Activated CD8-positive, alpha-beta T cell treated with anti-CD3 and anti-CD28 coated beads, Interleukin-2, amount 10 ng/mL, durations not matched to agents 7 days and 5 days (primary cell): ENCODE results near the gene COL4A1. TPM values are rescaled to one million over a fixed set of nuclear protein-coding genes. Genes with fewer than 3 reads are reported as not detected.
A peak's percentile ranks its signal among the peaks of the same experiment; 100 is the strongest.
"Not testable (repeated sequence)": the region's sequence is repeated elsewhere in the genome, so short reads cannot be mapped to it uniquely, and the experiment has no call there.

Source experiments
- ATAC-seq: fragments of 150-1000 bp; cut with Tn5 transposase; one replicate; pipeline ENCODE4 v1.10.0; 2021; ENCODE audit warnings: moderate library complexity
- CTCF ChIA-PET: fragments of 350-600 bp; sonication (Branson Sonifier 250); formaldehyde crosslinking; loops from one replicate; lab custom pipeline; 2021; ENCODE audit warnings: antibody characterized with exemption; lab: Charles Lee
- POLR2A ChIA-PET: fragments of 350-600 bp; sonication (Branson Sonifier 250); formaldehyde crosslinking; loops from one replicate; lab custom pipeline; 2021; ENCODE audit warnings: antibody characterized with exemption; lab: Charles Lee
- DNase-seq: peaks from one replicate; pipeline ENCODE4 v3.0.0-alpha.2; 2020
- H3K27ac Mint-ChIP-seq: one replicate; pipeline ENCODE4 v1.8.0; 2021; ENCODE audit warnings: mild to moderate bottlenecking, mixed read lengths
- H3K27me3 Mint-ChIP-seq: one replicate; pipeline ENCODE4 v1.8.0; 2021; ENCODE audit warnings: low read depth, mixed read lengths
- H3K36me3 Mint-ChIP-seq: one replicate; pipeline ENCODE4 v1.8.0; 2021; ENCODE audit warnings: low read depth, mixed read lengths
- H3K4me1 Mint-ChIP-seq: one replicate; pipeline ENCODE4 v1.8.0; 2021; ENCODE audit warnings: low read depth, mixed read lengths
- H3K4me3 Mint-ChIP-seq: one replicate; pipeline ENCODE4 v1.8.0; 2021; ENCODE audit warnings: mild to moderate bottlenecking, mixed read lengths
- H3K9me3 Mint-ChIP-seq: one replicate; pipeline ENCODE4 v1.8.0; 2022; ENCODE audit warnings: mixed read lengths; ENCODE audit not compliant: insufficient read depth
- total RNA-seq, 2 experiments: library from RNA; stranded (reverse); gene quantifications; one replicate each; pipeline ENCODE4 v1.2.3, GENCODE V29; 2021

COL4A1 gene
- total RNA-seq, 2 experiments from 2014 or later = not detected

GRCh38 chr13:110319397-110319773 is 12.4 kb upstream of the COL4A1 start:
- Mint-ChIP-seq H3K36me3 (no peaks in the 10 kb centered on the region), H3K27me3 (peaks cover 21% of the 10 kb centered on the region), H3K4me1 (peaks cover 6% of the 10 kb centered on the region), H3K27ac (peak overlapping the region; percentile 5), H3K4me3 (no peak overlapping the region), H3K9me3 (no peaks in the 10 kb centered on the region)
- DNase-seq (no peak), ATAC-seq (no peak)
- ChIA-PET CTCF (no interaction called here), POLR2A (no interaction called here)

- peaks cover 21% of the 10 kb centered on the region for H3K27me3 Mint-ChIP-seq
- H3K4me1 Mint-ChIP-seq = peaks cover 6% of the 10 kb centered on the region
- no peaks in the 10 kb centered on the region for H3K36me3 Mint-ChIP-seq
- no peaks in the 10 kb centered on the region for H3K9me3 Mint-ChIP-seq
- ChIA-PET CTCF (no interaction called here), POLR2A (no interaction called here)
- H3K4me3 Mint-ChIP-seq = no peak overlapping the region
- no peak overlapping the region for H3K27ac Mint-ChIP-seq
- DNase-seq (no peak), ATAC-seq (no peak)
These were observed 12.0 kb upstream of the COL4A1 start for GRCh38 chr13:110318920-110319319.

GRCh38 chr13:110317496-110318195 is 10.7 kb upstream of the COL4A1 start:
- CTCF ChIA-PET = no interaction called here
- ATAC-seq (no peak), DNase-seq (no peak)
- Mint-ChIP-seq H3K4me3 (no peak overlapping the region), H3K27ac (no peak overlapping the region), H3K9me3 (no peaks in the 10 kb centered on the region), H3K27me3 (peaks cover 26% of the 10 kb centered on the region), H3K36me3 (no peaks in the 10 kb centered on the region), H3K4me1 (peaks cover 6% of the 10 kb centered on the region)
- POLR2A ChIA-PET = no interaction called here

- Mint-ChIP-seq H3K4me1 (peaks cover 6% of the 10 kb centered on the region), H3K36me3 (no peaks in the 10 kb centered on the region), H3K9me3 (no peaks in the 10 kb centered on the region), H3K27ac (no peak overlapping the region), H3K4me3 (no peak overlapping the region), H3K27me3 (peaks cover 28% of the 10 kb centered on the region)
- DNase-seq (no peak), ATAC-seq (no peak)
- ChIA-PET CTCF (no interaction called here), POLR2A (no interaction called here)
These were observed 10.1 kb upstream of the COL4A1 start for GRCh38 chr13:110317093-110317492.

- peaks cover 6% of the 10 kb centered on the region for H3K4me1 Mint-ChIP-seq
- ATAC-seq (no peak), DNase-seq (no peak)
- no peak overlapping the region for H3K4me3 Mint-ChIP-seq
- no peaks in the 10 kb centered on the region for H3K36me3 Mint-ChIP-seq
- ChIA-PET CTCF (no interaction called here), POLR2A (no interaction called here)
- H3K27me3 Mint-ChIP-seq = peaks cover 22% of the 10 kb centered on the region
- H3K9me3 Mint-ChIP-seq = no peaks in the 10 kb centered on the region
- no peak overlapping the region for H3K27ac Mint-ChIP-seq
These were observed 9.2 kb upstream of the COL4A1 start for GRCh38 chr13:110316196-110316595.

GRCh38 chr13:110314516-110315245 is 7.7 kb upstream of the COL4A1 start:
- H3K36me3 Mint-ChIP-seq = no peaks in the 10 kb centered on the region
- H3K27me3 Mint-ChIP-seq = peaks cover 28% of the 10 kb centered on the region
- CTCF ChIA-PET = no interaction called here

GRCh38 chr13:110313733-110314132 is 6.8 kb upstream of the COL4A1 start:
- ATAC-seq, H3K27ac Mint-ChIP-seq, H3K36me3 Mint-ChIP-seq, CTCF ChIA-PET, H3K9me3 Mint-ChIP-seq, H3K4me1 Mint-ChIP-seq, POLR2A ChIA-PET, H3K4me3 Mint-ChIP-seq, DNase-seq: not testable (repeated sequence)
- peaks cover 33% of the 10 kb centered on the region for H3K27me3 Mint-ChIP-seq

More at GRCh38 chr13:110314516-110315245, 7.7 kb upstream of the COL4A1 start:
- H3K4me1 Mint-ChIP-seq = peaks cover 2% of the 10 kb centered on the region
- H3K27ac Mint-ChIP-seq = no peak overlapping the region
- POLR2A ChIA-PET = no interaction called here
- ATAC-seq (no peak), DNase-seq (no peak)
- no peak overlapping the region for H3K4me3 Mint-ChIP-seq
- H3K9me3 Mint-ChIP-seq = no peaks in the 10 kb centered on the region

- H3K36me3 Mint-ChIP-seq, H3K27ac Mint-ChIP-seq, POLR2A ChIA-PET, H3K4me3 Mint-ChIP-seq, H3K4me1 Mint-ChIP-seq, DNase-seq, CTCF ChIA-PET, H3K9me3 Mint-ChIP-seq, ATAC-seq: not testable (repeated sequence)
- H3K27me3 Mint-ChIP-seq = peaks cover 37% of the 10 kb centered on the region
These were observed 6.3 kb upstream of the COL4A1 start for GRCh38 chr13:110313261-110313660.

GRCh38 chr13:110312339-110313031 is 5.5 kb upstream of the COL4A1 start:
- POLR2A ChIA-PET = no interaction called here
- H3K4me1 Mint-ChIP-seq = peaks cover 5% of the 10 kb centered on the region

GRCh38 chr13:110311443-110312338 is 4.7 kb upstream of the COL4A1 start:
- no peak overlapping the region for H3K27ac Mint-ChIP-seq
- H3K36me3 Mint-ChIP-seq = peaks cover 6% of the 10 kb centered on the region
- H3K4me1 Mint-ChIP-seq = peaks cover 5% of the 10 kb centered on the region
- POLR2A ChIA-PET = no interaction called here
- DNase-seq (no peak), ATAC-seq (no peak)
- peaks cover 40% of the 10 kb centered on the region for H3K27me3 Mint-ChIP-seq
- CTCF ChIA-PET = no interaction called here
- H3K4me3 Mint-ChIP-seq = no peak overlapping the region
- H3K9me3 Mint-ChIP-seq = no peaks in the 10 kb centered on the region

More at GRCh38 chr13:110312339-110313031, 5.5 kb upstream of the COL4A1 start:
- H3K9me3 Mint-ChIP-seq = no peaks in the 10 kb centered on the region
- CTCF ChIA-PET = no interaction called here
- H3K27me3 Mint-ChIP-seq = peaks cover 44% of the 10 kb centered on the region
- peaks cover 6% of the 10 kb centered on the region for H3K36me3 Mint-ChIP-seq
- H3K4me3 Mint-ChIP-seq = no peak overlapping the region
- ATAC-seq (no peak), DNase-seq (no peak)
- no peak overlapping the region for H3K27ac Mint-ChIP-seq

- DNase-seq (no peak), ATAC-seq (no peak)
- Mint-ChIP-seq H3K27ac (no peak overlapping the region), H3K9me3 (no peaks in the 10 kb centered on the region), H3K27me3 (peaks cover 45% of the 10 kb centered on the region), H3K4me3 (no peak overlapping the region), H3K36me3 (peaks cover 6% of the 10 kb centered on the region), H3K4me1 (peaks cover 5% of the 10 kb centered on the region)
- ChIA-PET CTCF (no interaction called here), POLR2A (no interaction called here)
These were observed 3.8 kb upstream of the COL4A1 start for GRCh38 chr13:110310541-110311442.
